Measurements from ENCODE around the gene TTYH1. TPM values are rescaled to one million over a fixed set of nuclear protein-coding genes. Genes with fewer than 3 reads are reported as not detected.

TTYH1 gene
- total RNA-seq, 1 donor from 2014 or later = 6.0 TPM

- Mint-ChIP-seq H3K9me3 (peaks cover 4% of the 10 kb centered on the region), H3K36me3 (no peaks in the 10 kb centered on the region), H3K4me3 (no peak overlapping the region), H3K27me3 (ENCODE audit: low read depth) (peaks cover 42% of the 10 kb centered on the region), H3K4me1 (no peaks in the 10 kb centered on the region), H3K27ac (no peak overlapping the region)
- TF ChIP-seq CTCF (IDR thresholded peaks at IDR 0.05; ENCODE audit: unreplicated experiment) = no peak
- no peak for DNase-seq (ENCODE audit: low spot score in 2 of 2, unreplicated experiment in 2 of 2)
Measured at GRCh38 chr19:54383330-54383729, 31.9 kb upstream of the TTYH1 start.

- DNase-seq (ENCODE audit: low spot score in 2 of 2, unreplicated experiment in 2 of 2) = no peak
- Mint-ChIP-seq H3K4me1 (peaks cover 1% of the 10 kb centered on the region), H3K36me3 (no peaks in the 10 kb centered on the region), H3K9me3 (no peaks in the 10 kb centered on the region), H3K27me3 (ENCODE audit: low read depth) (peaks cover 59% of the 10 kb centered on the region), H3K27ac (no peak overlapping the region), H3K4me3 (peak overlapping the region; percentile 4)
- TF ChIP-seq CTCF (IDR thresholded peaks at IDR 0.05; ENCODE audit: unreplicated experiment) = no peak
Measured at GRCh38 chr19:54387991-54388801, 27.1 kb upstream of the TTYH1 start.

- H3K9me3 Mint-ChIP-seq = no peaks in the 10 kb centered on the region
- H3K4me3 Mint-ChIP-seq = peak overlapping the region; percentile 4
- no peaks in the 10 kb centered on the region for H3K36me3 Mint-ChIP-seq
- DNase-seq (ENCODE audit: low spot score in 2 of 2, unreplicated experiment in 2 of 2) = no peak
- peaks cover 58% of the 10 kb centered on the region for H3K27me3 Mint-ChIP-seq (ENCODE audit: low read depth)
- no peak for TF ChIP-seq CTCF (IDR thresholded peaks at IDR 0.05; ENCODE audit: unreplicated experiment)
- no peak overlapping the region for H3K27ac Mint-ChIP-seq
- peaks cover 2% of the 10 kb centered on the region for H3K4me1 Mint-ChIP-seq
Measured at GRCh38 chr19:54388802-54389139, 26.5 kb upstream of the TTYH1 start.

- Mint-ChIP-seq H3K27ac (no peak overlapping the region), H3K9me3 (no peaks in the 10 kb centered on the region), H3K4me1 (peaks cover 2% of the 10 kb centered on the region), H3K4me3 (no peak overlapping the region), H3K27me3 (ENCODE audit: low read depth) (peaks cover 58% of the 10 kb centered on the region), H3K36me3 (no peaks in the 10 kb centered on the region)
- no peak for DNase-seq (ENCODE audit: low spot score in 2 of 2, unreplicated experiment in 2 of 2)
- no peak for TF ChIP-seq CTCF (IDR thresholded peaks at IDR 0.05; ENCODE audit: unreplicated experiment)
Measured at GRCh38 chr19:54389553-54389952, 25.7 kb upstream of the TTYH1 start.

GRCh38 chr19:54390942-54391577 is 24.2 kb upstream of the TTYH1 start:
- no peaks in the 10 kb centered on the region for H3K36me3 Mint-ChIP-seq
- TF ChIP-seq CTCF (IDR thresholded peaks at IDR 0.05; ENCODE audit: unreplicated experiment) = peak; percentile 72
- H3K27me3 Mint-ChIP-seq (ENCODE audit: low read depth) = peaks cover 47% of the 10 kb centered on the region
- no peak overlapping the region for H3K27ac Mint-ChIP-seq
- peak; percentile 43 to 69 for DNase-seq (ENCODE audit: low spot score in 2 of 2, unreplicated experiment in 2 of 2)
- no peak overlapping the region for H3K4me3 Mint-ChIP-seq
- peaks cover 2% of the 10 kb centered on the region for H3K4me1 Mint-ChIP-seq
- H3K9me3 Mint-ChIP-seq = no peaks in the 10 kb centered on the region
